Measurements from ENCODE around the gene CGGBP1. TPM values are rescaled to one million over a fixed set of nuclear protein-coding genes. Genes with fewer than 3 reads are reported as not detected.

The CGGBP1 gene
- 100 to 1,000 TPM; 139 to 163 TPM for total RNA-seq

GRCh38 chr3:88058581-88059379 is at the start of gene CGGBP1, which contains the start of gene ZNF654:
Gene CGGBP1 (minus strand): TSS chr3:88059005. CDS start chr3:88055976, 3,029 bp downstream.
Gene ZNF654 (plus strand): TSS chr3:88059255. CDS start chr3:88059320, 65 bp downstream.
- peaks cover 63% of the 10 kb centered on the region for H3K4me1 Mint-ChIP-seq (ENCODE audit: low read depth)
- H3K27ac Mint-ChIP-seq, result peak within 1 kb of the TSS; percentile 99
- no peaks in the 10 kb centered on the region for H3K9me3 Mint-ChIP-seq
- no peaks in the 10 kb centered on the region for H3K27me3 Mint-ChIP-seq (ENCODE audit: low read depth)
- peak within 1 kb of the TSS; percentile 99 to 100 for H3K4me3 Mint-ChIP-seq
- DNase-seq (peak; percentile 99), ATAC-seq (replicated peaks in 1 of 2) (peak; percentile 93)
- H3K36me3 Mint-ChIP-seq (ENCODE audit: insufficient read depth in 2 of 2), result peaks cover 16 to 27% of the 10 kb centered on the region in 2 donors

DNA sequence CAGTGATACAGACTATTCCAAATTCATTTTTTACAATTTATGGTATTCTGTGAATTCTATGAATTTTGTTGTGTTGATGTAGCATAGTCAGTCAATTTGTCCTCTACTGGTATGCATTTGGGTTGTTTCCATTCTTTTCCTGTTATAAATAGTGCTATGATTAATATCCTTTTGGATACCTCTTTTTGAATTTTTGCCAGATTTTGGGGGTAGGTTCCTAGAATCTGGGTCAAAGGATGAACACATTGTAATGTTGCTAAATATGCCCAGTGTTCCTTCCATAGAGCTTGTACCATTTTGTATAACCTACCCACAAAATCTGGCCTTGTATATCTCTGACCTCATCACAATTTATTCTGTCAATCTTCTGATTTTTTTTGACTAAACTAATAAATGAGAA is 46.5 kb upstream of the CGGBP1 start:
- H3K4me1 Mint-ChIP-seq (ENCODE audit: low read depth), result peaks cover 24% of the 10 kb centered on the region
- peaks cover 7 to 16% of the 10 kb centered on the region in 2 donors for H3K36me3 Mint-ChIP-seq (ENCODE audit: insufficient read depth in 2 of 2)
- ATAC-seq (replicated peaks in 1 of 2) (no peak), DNase-seq (no peak)
- no peak overlapping the region for H3K4me3 Mint-ChIP-seq
- H3K27ac Mint-ChIP-seq, result no peak overlapping the region
- no peaks in the 10 kb centered on the region for H3K27me3 Mint-ChIP-seq (ENCODE audit: low read depth)
- H3K9me3 Mint-ChIP-seq, result peaks cover 1 to 6% of the 10 kb centered on the region in 2 donors

DNA sequence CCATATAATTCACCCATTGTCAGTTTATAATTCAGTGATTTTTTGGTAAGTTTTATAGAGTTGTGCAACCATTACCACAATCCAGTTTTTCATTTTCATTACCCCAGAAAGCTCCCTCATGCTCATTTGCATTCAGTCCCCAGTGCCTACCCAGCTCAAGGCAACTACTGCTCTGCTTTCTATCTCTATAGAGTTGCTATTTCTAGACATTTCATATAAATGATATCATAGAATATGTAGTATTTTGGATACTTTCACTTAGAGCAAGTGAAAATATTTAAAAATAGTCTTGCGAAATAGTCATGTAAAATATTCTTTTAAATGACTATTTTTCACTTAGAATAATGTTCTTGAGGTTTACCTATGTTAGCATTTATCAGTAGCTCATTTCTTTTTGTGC is 42.3 kb upstream of the CGGBP1 start:
- H3K36me3 Mint-ChIP-seq (ENCODE audit: insufficient read depth in 2 of 2), result peaks cover 17 to 45% of the 10 kb centered on the region in 2 donors
- ATAC-seq (replicated peaks in 1 of 2), result no peak
- no peak overlapping the region for H3K4me3 Mint-ChIP-seq

DNA sequence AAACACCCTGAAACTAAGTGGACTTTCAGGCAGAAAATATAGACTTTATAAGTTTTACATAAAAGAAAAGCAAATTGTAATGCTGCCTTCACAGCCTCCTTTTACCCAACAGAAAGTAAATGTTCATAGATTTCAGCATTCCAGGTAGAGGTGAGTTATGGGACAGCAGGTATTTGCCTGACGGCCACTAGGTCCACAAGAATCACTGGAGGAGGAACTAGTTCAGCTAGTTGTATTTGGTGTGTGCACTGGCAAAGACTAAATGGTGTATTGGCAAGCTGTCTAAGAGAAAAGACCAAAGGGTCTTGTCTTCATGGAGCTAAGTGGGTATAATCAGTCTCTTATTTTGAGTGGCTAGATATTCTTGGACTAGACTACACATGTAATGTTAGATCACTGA is 34.5 kb upstream of the CGGBP1 start:
- ATAC-seq (replicated peaks in 1 of 2) (no peak), DNase-seq (no peak)
- Mint-ChIP-seq H3K4me1 (ENCODE audit: low read depth) (no peaks in the 10 kb centered on the region), H3K4me3 (no peak overlapping the region), H3K27ac (no peak overlapping the region), H3K27me3 (ENCODE audit: low read depth) (no peaks in the 10 kb centered on the region), H3K36me3 (ENCODE audit: insufficient read depth in 2 of 2) (peaks cover 24 to 40% of the 10 kb centered on the region in 2 donors), H3K9me3 (peaks cover 7 to 15% of the 10 kb centered on the region in 2 donors)

More for the DNA sequence above, 42.3 kb upstream of the CGGBP1 start:
- H3K27ac Mint-ChIP-seq, result no peak overlapping the region
- H3K4me1 Mint-ChIP-seq (ENCODE audit: low read depth), result peaks cover 9% of the 10 kb centered on the region
- H3K27me3 Mint-ChIP-seq (ENCODE audit: low read depth), result no peaks in the 10 kb centered on the region
- no peak for DNase-seq
- peaks cover 5 to 16% of the 10 kb centered on the region in 2 donors for H3K9me3 Mint-ChIP-seq

GRCh38 chr3:88092270-88092669 is 33.5 kb upstream of the CGGBP1 start:
- Mint-ChIP-seq H3K36me3 (ENCODE audit: insufficient read depth in 2 of 2) (peaks cover 17 to 34% of the 10 kb centered on the region in 2 donors), H3K4me3 (no peak overlapping the region), H3K27me3 (ENCODE audit: low read depth) (no peaks in the 10 kb centered on the region), H3K4me1 (ENCODE audit: low read depth) (no peaks in the 10 kb centered on the region), H3K27ac (no peak overlapping the region), H3K9me3 (peaks cover 3 to 6% of the 10 kb centered on the region in 2 donors)
- ATAC-seq (replicated peaks in 1 of 2), result no peak
- no peak for DNase-seq

DNA sequence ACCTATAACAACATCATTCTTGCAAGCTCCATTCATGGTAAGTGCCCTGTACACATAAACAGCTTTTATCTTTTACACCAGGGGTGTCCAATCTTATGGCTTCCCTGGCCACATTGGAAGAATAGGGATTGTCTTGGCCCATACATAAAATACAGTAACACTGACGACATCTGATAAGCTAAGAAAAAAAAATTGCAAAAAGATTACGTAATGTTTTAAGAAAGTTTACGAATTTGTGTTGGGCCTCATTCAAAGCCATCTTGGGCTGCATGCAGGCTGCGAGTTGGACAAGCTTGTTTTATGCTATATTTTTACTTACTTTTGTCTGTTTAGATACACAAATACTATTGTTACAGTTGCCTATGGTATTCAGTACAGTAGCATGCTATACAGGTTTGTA is 31.9 kb upstream of the CGGBP1 start:
- no peaks in the 10 kb centered on the region for H3K27me3 Mint-ChIP-seq (ENCODE audit: low read depth)
- ATAC-seq (replicated peaks in 1 of 2) (no peak), DNase-seq (no peak)
- peaks cover 3 to 6% of the 10 kb centered on the region in 2 donors for H3K9me3 Mint-ChIP-seq
- H3K36me3 Mint-ChIP-seq (ENCODE audit: insufficient read depth in 2 of 2), result peaks cover 11 to 29% of the 10 kb centered on the region in 2 donors
- no peaks in the 10 kb centered on the region for H3K4me1 Mint-ChIP-seq (ENCODE audit: low read depth)
- H3K27ac Mint-ChIP-seq, result no peak overlapping the region
- no peak overlapping the region for H3K4me3 Mint-ChIP-seq

DNA sequence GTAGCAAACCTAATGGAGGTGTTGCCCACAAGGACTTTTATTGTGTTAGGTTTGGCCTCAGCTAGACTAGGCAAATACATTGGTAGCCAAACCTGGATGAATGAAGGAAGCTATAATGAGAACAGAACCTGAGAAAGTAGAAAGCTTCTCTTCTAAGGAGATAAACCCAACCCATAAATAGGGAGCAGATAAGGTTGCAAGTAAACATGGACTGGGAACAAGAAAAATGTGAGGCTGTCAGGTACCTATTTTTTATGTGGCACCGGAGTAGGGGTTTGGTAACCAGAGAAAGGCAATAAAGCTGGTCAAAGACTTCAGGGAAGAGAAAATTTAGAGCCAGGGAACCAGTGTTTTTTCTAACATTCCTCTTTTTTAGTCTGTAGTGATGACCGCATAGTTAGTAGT is 25.3 kb upstream of the CGGBP1 start:
- Mint-ChIP-seq H3K36me3 (ENCODE audit: insufficient read depth in 2 of 2) (peaks cover 0 to 15% of the 10 kb centered on the region in 2 donors), H3K4me1 (ENCODE audit: low read depth) (peaks cover 6% of the 10 kb centered on the region), H3K4me3 (no peak overlapping the region), H3K27me3 (ENCODE audit: low read depth) (no peaks in the 10 kb centered on the region), H3K9me3 (peaks cover 0 to 4% of the 10 kb centered on the region in 2 donors), H3K27ac (no peak overlapping the region)
- no peak for ATAC-seq (replicated peaks in 1 of 2)
- DNase-seq, result no peak

- ATAC-seq (replicated peaks in 1 of 2) (no peak), DNase-seq (no peak)
- Mint-ChIP-seq H3K4me3 (no peak overlapping the region), H3K27me3 (ENCODE audit: low read depth) (no peaks in the 10 kb centered on the region), H3K27ac (no peak overlapping the region), H3K36me3 (ENCODE audit: insufficient read depth in 2 of 2) (peaks cover 0 to 12% of the 10 kb centered on the region in 2 donors), H3K9me3 (peaks cover 0 to 2% of the 10 kb centered on the region in 2 donors), H3K4me1 (ENCODE audit: low read depth) (peaks cover 15% of the 10 kb centered on the region)
Observed at GRCh38 chr3:88082854-88083253, 24.0 kb upstream of the CGGBP1 start.

DNA sequence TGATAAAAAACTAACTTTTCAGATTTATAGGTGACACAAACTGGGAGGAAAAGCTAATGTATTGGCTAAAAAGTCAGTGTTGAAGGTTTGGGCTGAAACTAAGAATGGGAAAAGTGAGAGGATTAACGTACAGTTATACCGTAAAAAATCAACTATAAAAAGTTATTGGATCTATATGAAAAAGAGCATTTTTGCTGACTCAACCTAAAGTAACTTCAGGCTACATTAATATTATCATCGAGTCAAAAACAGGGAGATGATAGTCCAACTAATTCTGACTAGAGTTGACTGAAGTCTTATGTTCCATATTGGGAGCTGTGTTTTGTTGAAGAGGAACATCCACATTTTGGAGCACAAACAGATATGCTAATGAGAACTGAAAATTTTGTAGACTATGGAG is 20.1 kb upstream of the CGGBP1 start:
- H3K27me3 Mint-ChIP-seq (ENCODE audit: low read depth), result no peaks in the 10 kb centered on the region
- DNase-seq, result no peak
- H3K4me1 Mint-ChIP-seq (ENCODE audit: low read depth), result peaks cover 29% of the 10 kb centered on the region
- ATAC-seq (replicated peaks in 1 of 2), result no peak
- no peak overlapping the region for H3K27ac Mint-ChIP-seq
- peaks cover 0 to 3% of the 10 kb centered on the region in 2 donors for H3K36me3 Mint-ChIP-seq (ENCODE audit: insufficient read depth in 2 of 2)
- H3K4me3 Mint-ChIP-seq, result no peak overlapping the region
- peaks cover 0 to 2% of the 10 kb centered on the region in 2 donors for H3K9me3 Mint-ChIP-seq

GRCh38 chr3:88076712-88077111 is 17.9 kb upstream of the CGGBP1 start:
- Mint-ChIP-seq H3K4me3 (peak overlapping the region in 1 of 2 donors; percentile 47), H3K27ac (peak overlapping the region; percentile 62), H3K9me3 (peaks cover 2 to 4% of the 10 kb centered on the region in 2 donors), H3K36me3 (ENCODE audit: insufficient read depth in 2 of 2) (peaks cover 5 to 8% of the 10 kb centered on the region in 2 donors), H3K27me3 (ENCODE audit: low read depth) (no peaks in the 10 kb centered on the region), H3K4me1 (ENCODE audit: low read depth) (peaks cover 38% of the 10 kb centered on the region)
- no peak for ATAC-seq (replicated peaks in 1 of 2)
- no peak for DNase-seq

- no peak for ATAC-seq (replicated peaks in 1 of 2)
- H3K27me3 Mint-ChIP-seq (ENCODE audit: low read depth), result no peaks in the 10 kb centered on the region
- no peak overlapping the region for H3K4me3 Mint-ChIP-seq
- H3K36me3 Mint-ChIP-seq (ENCODE audit: insufficient read depth in 2 of 2), result peaks cover 7 to 12% of the 10 kb centered on the region in 2 donors
- H3K27ac Mint-ChIP-seq, result peak overlapping the region; percentile 69
- no peak for DNase-seq
- H3K4me1 Mint-ChIP-seq (ENCODE audit: low read depth), result peaks cover 32% of the 10 kb centered on the region
- H3K9me3 Mint-ChIP-seq, result peaks cover 2 to 3% of the 10 kb centered on the region in 2 donors
Observed at GRCh38 chr3:88075497-88075896, 16.7 kb upstream of the CGGBP1 start.

DNA sequence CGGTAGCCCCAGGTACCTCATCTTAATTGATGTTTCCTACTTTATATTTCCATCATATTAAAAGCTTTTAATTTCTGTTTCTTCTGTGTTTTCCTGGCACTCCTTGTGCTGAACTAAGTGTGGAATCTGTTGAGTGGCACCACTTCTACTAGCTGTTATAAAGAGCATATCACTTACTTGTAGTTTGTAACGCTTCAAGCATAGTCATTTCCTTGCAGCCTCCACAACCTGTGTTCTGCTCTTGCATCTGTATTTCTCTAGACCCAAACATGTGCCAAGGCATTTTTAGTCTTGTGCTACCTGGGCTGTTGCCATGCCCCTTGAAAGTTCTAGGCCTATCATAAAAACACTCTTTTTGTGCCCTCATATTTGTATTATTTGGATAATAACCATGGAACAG is 16.3 kb upstream of the CGGBP1 start:
- H3K4me3 Mint-ChIP-seq, result no peak overlapping the region
- H3K36me3 Mint-ChIP-seq (ENCODE audit: insufficient read depth in 2 of 2), result peaks cover 7 to 12% of the 10 kb centered on the region in 2 donors
- ATAC-seq (replicated peaks in 1 of 2) (no peak), DNase-seq (no peak)
- no peaks in the 10 kb centered on the region for H3K27me3 Mint-ChIP-seq (ENCODE audit: low read depth)
- no peak overlapping the region for H3K27ac Mint-ChIP-seq
- peaks cover 32% of the 10 kb centered on the region for H3K4me1 Mint-ChIP-seq (ENCODE audit: low read depth)
- peaks cover 2 to 3% of the 10 kb centered on the region in 2 donors for H3K9me3 Mint-ChIP-seq

GRCh38 chr3:88061746-88062145 is 2.9 kb upstream of the CGGBP1 start:
- Mint-ChIP-seq H3K36me3 (ENCODE audit: insufficient read depth in 2 of 2) (peaks cover 10 to 11% of the 10 kb centered on the region in 2 donors), H3K9me3 (no peaks in the 10 kb centered on the region), H3K27ac (no peak overlapping the region), H3K27me3 (ENCODE audit: low read depth) (no peaks in the 10 kb centered on the region), H3K4me1 (ENCODE audit: low read depth) (peaks cover 60% of the 10 kb centered on the region), H3K4me3 (peak overlapping the region; percentile 10 to 85)
- ATAC-seq (replicated peaks in 1 of 2) (no peak), DNase-seq (no peak)

Data from activated T-cell treated with anti-CD3 and anti-CD28 coated beads, Interleukin-2, amount 50 U/mL, for 72 hours (primary cell).